MCF 10A (cell line): ENCODE measurements around the gene NAA50. TPM values are rescaled to one million over a fixed set of nuclear protein-coding genes. Genes with fewer than 3 reads are reported as not detected.

Source experiments
- BruUV-seq: library from RNA; stranded (reverse); fragments of 400-500 nt; replicated peaks from 2 replicates; lab custom pipeline; 2021; lab: Mats Ljungman, UMichigan
- CTCF ChIA-PET: fragments of 300-600 bp; sonication (Branson Sonifier 250); formaldehyde crosslinking; extraction: SDS; loops from one replicate; lab custom pipeline; 2021; ENCODE audit warnings: antibody characterized with exemption, inconsistent platforms; lab: Yijun Ruan, JAX
- POLR2A ChIA-PET: fragments of 300-600, 350-650 bp; sonication (Branson Sonifier 250); formaldehyde crosslinking; extraction: SDS; loops from one replicate; lab custom pipeline; 2020; ENCODE audit warnings: antibody characterized with exemption, inconsistent platforms; lab: Yijun Ruan, JAX
- DNase-seq: peaks from one replicate; pipeline ENCODE4 v3.0.0-alpha.2; 2018; ENCODE audit not compliant: unreplicated experiment
- H3K27ac Mint-ChIP-seq: one replicate; pipeline ENCODE4 v1.8.0; 2022; ENCODE audit warnings: mild to moderate bottlenecking, low read depth, mixed read lengths; ENCODE audit not compliant: unreplicated experiment
- H3K27me3 Mint-ChIP-seq: one replicate; pipeline ENCODE4 v1.8.0; 2022; ENCODE audit warnings: mixed read lengths; ENCODE audit not compliant: insufficient read depth, unreplicated experiment
- H3K36me3 Mint-ChIP-seq: one replicate; pipeline ENCODE4 v1.8.0; 2022; ENCODE audit warnings: mild to moderate bottlenecking, moderate library complexity, mixed read lengths; ENCODE audit not compliant: insufficient read depth, unreplicated experiment
- H3K4me1 Mint-ChIP-seq: one replicate; pipeline ENCODE4 v1.8.0; 2022; ENCODE audit warnings: mixed read lengths; ENCODE audit not compliant: insufficient read depth, unreplicated experiment
- H3K4me3 Mint-ChIP-seq: one replicate; pipeline ENCODE4 v1.8.0; 2022; ENCODE audit warnings: mild to moderate bottlenecking, moderate library complexity, mixed read lengths; ENCODE audit not compliant: unreplicated experiment
- H3K9me3 Mint-ChIP-seq: one replicate; pipeline ENCODE4 v1.8.0; 2022; ENCODE audit warnings: mixed read lengths; ENCODE audit not compliant: unreplicated experiment
- CTCF ChIP-seq: fragments of 200-600 bp; IDR thresholded peaks from one replicate; pipeline ENCODE4 v1.8.0; 2022; ENCODE audit warnings: antibody characterized with exemption, mild to moderate bottlenecking; ENCODE audit not compliant: unreplicated experiment
- intact Hi-C: fragments of 100-400 bp; cut with micrococcal nuclease; formaldehyde crosslinking; loops from 2 replicates; pipeline ENCODE4 v1.14.1; 2022
- total RNA-seq: library from RNA; stranded (reverse); gene quantifications from 2 replicates; pipeline ENCODE4 v1.2.3, GENCODE V29; 2022

Gene NAA50
- total RNA-seq, 1 experiment from 2014 or later = 238 TPM

- no TSS peak for BruUV-seq
- no peak for DNase-seq
- Mint-ChIP-seq H3K36me3 (peaks cover 1% of the 10 kb centered on the region), H3K9me3 (no peaks in the 10 kb centered on the region), H3K27ac (no peak overlapping the region), H3K27me3 (no peaks in the 10 kb centered on the region), H3K4me3 (no peak overlapping the region), H3K4me1 (peaks cover 26% of the 10 kb centered on the region)
- intact Hi-C loops = no loop called here
- ChIA-PET CTCF (no interaction called here), POLR2A (interaction anchor here (1.0 kb wide), 1 partner anchor 55 kb away, joined by 3 read pairs; no protein-coding TSS in a partner anchor)
- TF ChIP-seq CTCF = no peak
Measured at GRCh38 chr3:113690482-113690881, 55.6 kb downstream of the NAA50 start.

- peaks cover 10% of the 10 kb centered on the region for H3K4me1 Mint-ChIP-seq
- H3K4me3 Mint-ChIP-seq = no peak overlapping the region
- peak; percentile 56 for DNase-seq
- no TSS peak for BruUV-seq
- no peaks in the 10 kb centered on the region for H3K27me3 Mint-ChIP-seq
- peak overlapping the region; percentile 13 for H3K27ac Mint-ChIP-seq
- H3K9me3 Mint-ChIP-seq = no peaks in the 10 kb centered on the region
- ChIA-PET CTCF (interaction anchor here (0.6 kb wide), 3 partner anchors 16 to 255 kb away, joined by 3 to 5 read pairs (median 3); no protein-coding TSS in a partner anchor), POLR2A (no interaction called here)
- peaks cover 4% of the 10 kb centered on the region for H3K36me3 Mint-ChIP-seq
- no peak for TF ChIP-seq CTCF
- intact Hi-C loops = no loop called here
Measured at GRCh38 chr3:113685956-113686721, 59.9 kb downstream of the NAA50 start.

GRCh38 chr3:113685124-113685523, 60.9 kb downstream of the NAA50 start:
- Mint-ChIP-seq H3K4me3 (no peak overlapping the region), H3K9me3 (no peaks in the 10 kb centered on the region), H3K27me3 (no peaks in the 10 kb centered on the region), H3K4me1 (peaks cover 10% of the 10 kb centered on the region), H3K36me3 (peaks cover 4% of the 10 kb centered on the region), H3K27ac (no peak overlapping the region)
- no peak for TF ChIP-seq CTCF
- POLR2A ChIA-PET = interaction anchor here (1.1 to 1.4 kb wide), 2 partner anchors 9 to 11 kb away, joined by 6 to 7 read pairs; partner anchors contain the start of gene USF3
- intact Hi-C loops = no loop called here
- CTCF ChIA-PET = interaction anchor here (0.6 to 1.1 kb wide), 2 partner anchors 187 to 256 kb away, joined by 3 read pairs; no protein-coding TSS in a partner anchor
- no TSS peak for BruUV-seq
- no peak for DNase-seq

- H3K27me3 Mint-ChIP-seq = no peaks in the 10 kb centered on the region
- H3K4me1 Mint-ChIP-seq = peaks cover 10% of the 10 kb centered on the region
- no peak overlapping the region for H3K4me3 Mint-ChIP-seq
- TF ChIP-seq CTCF = no peak
- peaks cover 4% of the 10 kb centered on the region for H3K36me3 Mint-ChIP-seq
- POLR2A ChIA-PET = interaction anchor here (0.7 to 1.4 kb wide), 3 partner anchors 10 to 799 kb away, joined by 3 to 7 read pairs (median 6); partner anchors contain the start of gene USF3
- no peak for DNase-seq
- H3K9me3 Mint-ChIP-seq = no peaks in the 10 kb centered on the region
- intact Hi-C loops = no loop called here
- no peak overlapping the region for H3K27ac Mint-ChIP-seq
- no TSS peak for BruUV-seq
- CTCF ChIA-PET = interaction anchor here (1.1 kb wide), 1 partner anchor 186 kb away, joined by 3 read pairs; no protein-coding TSS in a partner anchor
Measured at GRCh38 chr3:113684271-113684819, 61.7 kb downstream of the NAA50 start.
